ENCODE data around the gene AGBL5. TPM values are rescaled to one million over a fixed set of nuclear protein-coding genes. Genes with fewer than 3 reads are reported as not detected.

Gene AGBL5
- total and polyA plus RNA-seq, 5 donors, result 5.9 to 12.4 (median 11.0) TPM

DNA sequence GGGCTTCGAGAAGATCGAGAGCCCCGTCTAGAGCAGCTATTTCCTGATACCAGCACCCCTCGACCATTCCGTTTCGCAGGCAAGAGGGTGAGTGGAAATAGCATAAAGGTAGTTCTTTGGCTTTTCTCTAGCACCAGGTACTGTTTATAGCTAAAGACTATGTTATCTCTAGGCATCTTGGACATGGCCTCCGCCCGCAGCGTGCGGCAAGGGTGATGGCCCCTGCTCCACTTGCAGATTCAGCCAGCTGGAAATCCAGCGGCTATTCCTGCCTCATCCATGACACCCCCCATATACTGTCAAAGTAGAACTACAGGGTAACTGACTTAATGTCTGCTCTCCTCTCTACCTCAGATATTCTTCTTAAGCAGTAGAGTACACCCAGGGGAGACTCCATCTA is 3.3 kb downstream of the AGBL5 start:
- Histone ChIP-seq H3K4me3 (ENCODE audit: low read length) (no peak overlapping the region), H3K27me3 (ENCODE audit: control insufficient read depth, insufficient read depth) (no peaks in the 10 kb centered on the region), H3K27ac (ENCODE audit: low read length) (no peak overlapping the region), H3K4me1 (ENCODE audit: control insufficient read depth, insufficient read depth, low read length) (no peaks in the 10 kb centered on the region), H3K9me3 (ENCODE audit: control insufficient read depth, low read length) (no peaks in the 10 kb centered on the region)
- intact Hi-C loops (cut with DNase I), result loop anchor here in 1 of 4 donors (5.0 kb wide), 1 partner anchor 33 kb away; the partner anchor contains the start of gene KHK
- 93% methylated on average over 11 of the region's 11 CpGs for WGBS
- no peak for ATAC-seq
- DNase-seq, result no peak

DNA sequence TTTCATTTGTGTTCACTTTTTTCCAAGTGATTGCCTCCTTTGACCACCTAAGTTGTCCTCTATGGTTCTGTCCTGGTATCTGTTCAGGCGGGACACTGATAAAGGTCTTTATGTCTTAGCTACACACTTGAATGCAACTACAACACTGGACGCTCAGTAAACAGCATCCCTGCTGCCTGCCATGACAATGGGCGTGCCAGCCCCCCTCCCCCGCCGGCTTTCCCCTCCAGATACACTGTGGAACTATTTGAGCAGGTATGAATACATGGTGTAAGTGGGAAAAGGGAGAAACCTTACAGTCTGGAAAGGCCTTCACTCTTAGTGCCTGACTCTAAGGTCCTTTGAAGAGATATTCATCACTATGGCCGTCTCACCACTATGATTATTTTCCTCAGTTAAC is 5.7 kb downstream of the AGBL5 start:
- ATAC-seq (no peak), DNase-seq (no peak)

DNA sequence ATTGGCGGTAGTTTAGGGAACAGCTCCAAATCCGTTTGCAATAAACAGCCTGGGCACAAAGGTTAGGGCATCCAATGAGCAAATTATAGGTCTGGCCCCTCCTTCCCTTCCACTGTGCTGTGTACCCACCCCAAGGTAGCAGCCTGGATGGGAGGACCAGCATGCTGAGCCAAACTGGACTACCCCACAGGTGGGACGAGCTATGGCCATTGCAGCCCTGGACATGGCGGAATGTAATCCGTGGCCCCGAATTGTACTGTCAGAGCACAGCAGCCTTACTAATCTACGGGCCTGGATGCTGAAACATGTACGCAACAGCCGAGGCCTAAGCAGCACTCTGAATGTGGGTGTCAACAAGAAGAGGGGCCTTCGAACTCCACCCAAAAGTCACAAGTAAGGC is 6.7 kb downstream of the AGBL5 start:
- intact Hi-C loops (cut with DNase I), result no loop called here
- H3K27ac ChIP-seq (ENCODE audit: low read length), result no peak overlapping the region
- no peaks in the 10 kb centered on the region for H3K4me1 ChIP-seq (ENCODE audit: control insufficient read depth, insufficient read depth, low read length)
- H3K4me3 ChIP-seq (ENCODE audit: low read length), result no peak overlapping the region
- ATAC-seq (no peak), DNase-seq (no peak)
- no peaks in the 10 kb centered on the region for H3K27me3 ChIP-seq (ENCODE audit: control insufficient read depth, insufficient read depth)
- WGBS, result 92% methylated on average over 10 of the region's 10 CpGs
- H3K9me3 ChIP-seq (ENCODE audit: control insufficient read depth, low read length), result no peaks in the 10 kb centered on the region

More for the DNA sequence above, 5.7 kb downstream of the AGBL5 start:
- Histone ChIP-seq H3K4me1 (ENCODE audit: control insufficient read depth, insufficient read depth, low read length) (no peaks in the 10 kb centered on the region), H3K27me3 (ENCODE audit: control insufficient read depth, insufficient read depth) (no peaks in the 10 kb centered on the region), H3K9me3 (ENCODE audit: control insufficient read depth, low read length) (no peaks in the 10 kb centered on the region), H3K4me3 (ENCODE audit: low read length) (no peak overlapping the region), H3K27ac (ENCODE audit: low read length) (no peak overlapping the region)
- WGBS, result 91% methylated on average over 6 of the region's 6 CpGs
- intact Hi-C loops (cut with DNase I), result no loop called here

DNA sequence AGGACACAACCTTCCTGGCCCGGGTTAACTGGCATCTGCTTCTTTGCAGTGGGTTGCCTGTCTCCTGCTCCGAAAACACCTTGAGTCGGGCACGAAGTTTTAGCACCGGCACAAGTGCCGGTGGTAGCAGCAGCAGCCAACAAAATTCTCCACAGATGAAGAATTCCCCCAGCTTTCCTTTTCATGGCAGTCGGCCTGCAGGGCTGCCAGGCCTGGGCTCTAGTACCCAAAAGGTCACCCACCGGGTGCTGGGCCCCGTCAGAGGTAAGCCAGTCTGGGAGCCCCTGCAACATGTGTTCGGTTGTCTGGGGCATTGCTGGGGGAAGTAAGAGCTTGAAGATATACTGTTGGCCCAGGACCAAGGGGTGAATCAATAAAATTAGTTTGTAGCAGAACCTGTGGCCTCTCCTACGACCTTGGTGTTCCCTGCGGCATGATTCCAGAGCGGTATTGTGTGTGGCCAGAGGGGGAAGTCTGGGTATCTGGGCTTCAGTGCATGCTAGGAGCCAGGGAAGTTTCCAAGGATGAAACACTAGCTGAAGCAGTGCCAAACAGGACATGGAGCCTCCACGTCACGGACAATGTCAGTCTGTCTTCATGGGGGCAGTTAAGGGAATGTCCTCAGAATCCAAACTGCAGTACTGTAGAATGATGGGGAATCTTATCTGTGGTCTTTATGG is 7.8 kb downstream of the AGBL5 start:
- intact Hi-C loops (cut with DNase I), result no loop called here
- Histone ChIP-seq H3K27me3 (ENCODE audit: control insufficient read depth, insufficient read depth) (no peaks in the 10 kb centered on the region), H3K27ac (ENCODE audit: low read length) (no peak overlapping the region), H3K4me1 (ENCODE audit: control insufficient read depth, insufficient read depth, low read length) (peaks cover 5% of the 10 kb centered on the region), H3K4me3 (ENCODE audit: low read length) (no peak overlapping the region), H3K9me3 (ENCODE audit: control insufficient read depth, low read length) (no peaks in the 10 kb centered on the region)
- WGBS, result 61% methylated on average over 15 of the region's 15 CpGs
- peak; percentile 49 to 79 for ATAC-seq
- DNase-seq, result peak in 2 of 3 donors; percentile 47 to 63

DNA sequence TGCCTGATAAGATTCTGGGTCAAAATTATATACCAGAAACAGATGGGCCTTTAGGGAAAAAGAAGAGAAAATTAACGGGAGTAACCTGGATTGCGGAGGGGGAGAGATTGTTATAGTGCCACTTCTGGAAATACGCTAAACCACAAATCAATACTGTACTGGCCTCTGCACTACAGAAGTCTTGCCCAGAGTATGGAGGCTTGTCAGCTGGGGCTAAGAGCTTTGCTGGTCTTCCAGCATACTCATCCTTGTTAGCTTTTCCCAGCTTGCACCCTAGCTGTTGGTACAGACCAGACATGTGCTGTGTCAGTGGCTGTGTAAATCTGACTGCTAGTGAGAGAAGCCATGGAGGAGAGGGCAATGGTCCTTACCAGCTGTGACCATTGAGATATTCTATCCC is 8.9 kb downstream of the AGBL5 start:
- ATAC-seq (no peak), DNase-seq (no peak)
- 90% methylated on average over 3 of the region's 3 CpGs for WGBS
- intact Hi-C loops (cut with DNase I), result no loop called here
- Histone ChIP-seq H3K27ac (ENCODE audit: low read length) (no peak overlapping the region), H3K27me3 (ENCODE audit: control insufficient read depth, insufficient read depth) (no peaks in the 10 kb centered on the region), H3K4me3 (ENCODE audit: low read length) (no peak overlapping the region), H3K9me3 (ENCODE audit: control insufficient read depth, low read length) (no peaks in the 10 kb centered on the region), H3K4me1 (ENCODE audit: control insufficient read depth, insufficient read depth, low read length) (peaks cover 7% of the 10 kb centered on the region)

DNA sequence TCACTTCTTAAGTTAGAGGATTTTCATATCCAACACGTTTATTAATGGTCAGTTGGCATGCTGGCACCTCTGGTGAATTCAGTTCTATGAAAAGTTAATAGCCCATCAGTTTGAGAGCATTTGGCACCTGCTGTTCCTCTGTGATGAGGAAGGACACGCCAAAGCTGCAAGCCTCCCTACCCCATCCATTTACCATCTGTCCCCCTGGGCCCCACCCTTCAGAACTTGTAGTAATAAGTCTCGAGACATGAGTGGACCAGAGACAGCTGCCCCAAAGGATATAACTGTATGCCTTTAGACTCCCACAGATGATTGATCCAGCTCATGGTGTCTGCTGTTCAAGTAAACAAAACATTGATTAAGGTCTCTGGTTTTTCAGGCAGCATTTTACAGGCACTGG is 13.7 kb downstream of the AGBL5 start:
- no peak overlapping the region for H3K4me3 ChIP-seq (ENCODE audit: low read length)
- peaks cover 12% of the 10 kb centered on the region for H3K4me1 ChIP-seq (ENCODE audit: control insufficient read depth, insufficient read depth, low read length)
- H3K27ac ChIP-seq (ENCODE audit: low read length), result no peak overlapping the region
- intact Hi-C loops (cut with DNase I), result no loop called here
- no peaks in the 10 kb centered on the region for H3K9me3 ChIP-seq (ENCODE audit: control insufficient read depth, low read length)
- DNase-seq, result peak in 1 of 3 donors; percentile 19
- H3K27me3 ChIP-seq (ENCODE audit: control insufficient read depth, insufficient read depth), result no peaks in the 10 kb centered on the region
- WGBS, result 76% methylated on average over 3 of the region's 3 CpGs
- no peak for ATAC-seq

DNA sequence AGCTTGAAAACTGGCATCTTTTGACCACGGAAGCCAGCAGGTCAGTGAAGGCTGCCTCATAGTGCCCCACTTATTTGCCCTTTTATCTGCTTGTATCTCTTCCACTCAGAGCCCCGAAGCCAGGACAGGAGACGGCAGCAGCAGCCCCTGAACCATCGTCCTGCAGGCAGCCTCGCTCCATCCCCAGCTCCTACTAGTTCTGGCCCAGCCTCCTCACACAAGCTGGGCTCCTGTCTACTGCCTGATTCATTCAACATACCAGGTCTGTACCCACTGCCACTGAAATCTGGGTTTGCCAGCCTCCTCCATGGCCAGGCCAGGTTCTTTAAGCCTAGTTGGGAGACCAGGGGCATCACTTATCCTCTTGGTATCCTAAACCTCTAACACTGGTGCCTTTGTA is 15.9 kb downstream of the AGBL5 start:
- H3K9me3 ChIP-seq (ENCODE audit: control insufficient read depth, low read length), result no peaks in the 10 kb centered on the region
- H3K4me3 ChIP-seq (ENCODE audit: low read length), result no peak overlapping the region
- DNase-seq, result peak in 1 of 3 donors; percentile 18
- intact Hi-C loops (cut with DNase I), result no loop called here
- H3K4me1 ChIP-seq (ENCODE audit: control insufficient read depth, insufficient read depth, low read length), result peaks cover 12% of the 10 kb centered on the region
- no peak overlapping the region for H3K27ac ChIP-seq (ENCODE audit: low read length)
- ATAC-seq, result no peak
- 85% methylated on average over 5 of the region's 5 CpGs for WGBS
- H3K27me3 ChIP-seq (ENCODE audit: control insufficient read depth, insufficient read depth), result no peaks in the 10 kb centered on the region

DNA sequence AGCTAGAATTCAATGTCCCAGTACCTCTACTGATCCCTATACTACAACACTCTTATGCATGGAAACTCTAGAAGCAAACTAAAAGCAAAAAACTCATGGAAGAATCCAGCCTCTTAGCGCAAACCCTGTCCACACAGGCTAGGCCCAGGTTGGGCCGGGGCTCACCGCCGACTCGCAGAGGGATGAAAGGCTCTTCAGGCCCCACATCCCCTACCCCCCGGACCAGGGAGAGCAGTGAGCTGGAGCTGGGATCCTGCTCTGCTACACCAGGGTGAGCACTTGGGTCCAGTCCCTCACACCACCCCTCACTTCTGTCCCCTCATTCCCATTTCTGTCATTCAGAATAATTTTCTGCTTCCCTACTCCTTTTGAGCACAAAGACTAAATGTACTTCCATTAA is 18.0 kb downstream of the AGBL5 start:
- Histone ChIP-seq H3K4me3 (ENCODE audit: low read length) (no peak overlapping the region), H3K9me3 (ENCODE audit: control insufficient read depth, low read length) (no peaks in the 10 kb centered on the region), H3K27ac (ENCODE audit: low read length) (no peak overlapping the region), H3K4me1 (ENCODE audit: control insufficient read depth, insufficient read depth, low read length) (peaks cover 6% of the 10 kb centered on the region), H3K27me3 (ENCODE audit: control insufficient read depth, insufficient read depth) (no peaks in the 10 kb centered on the region)
- 90% methylated on average over 6 of the region's 6 CpGs for WGBS
- ATAC-seq (no peak), DNase-seq (peak in 1 of 3 donors; percentile 43)
- intact Hi-C loops (cut with DNase I), result no loop called here

DNA sequence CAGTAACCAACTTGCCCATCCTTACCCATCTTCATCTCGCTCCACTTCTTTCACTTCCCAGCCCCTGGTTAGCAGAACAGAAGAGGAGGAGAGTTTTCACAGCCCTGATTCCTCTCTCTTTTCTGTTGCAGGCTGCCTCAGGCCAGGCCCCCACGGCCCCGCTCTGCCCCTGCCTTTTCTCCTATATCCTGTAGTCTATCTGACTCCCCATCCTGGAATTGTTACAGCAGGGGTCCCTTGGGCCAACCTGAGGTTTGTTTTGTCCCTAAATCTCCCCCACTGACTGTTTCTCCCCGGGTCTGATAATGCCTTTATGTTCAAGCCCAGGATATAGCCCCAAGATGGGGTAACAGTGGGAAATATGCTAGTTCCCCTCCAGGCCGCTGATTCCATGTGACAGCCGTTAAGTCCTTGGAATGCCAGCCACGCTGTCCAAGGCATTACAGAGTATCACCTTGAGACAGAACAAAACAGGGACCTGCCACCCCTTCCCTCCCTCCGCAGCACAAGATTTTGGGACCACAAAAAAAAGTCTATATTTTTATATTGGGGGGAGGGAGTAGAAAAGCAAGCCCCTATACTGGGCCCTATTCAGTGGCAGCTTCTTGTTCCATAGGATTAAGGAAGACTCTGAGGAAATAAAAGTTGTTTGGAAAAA is 18.6 kb downstream of the AGBL5 start:
- Histone ChIP-seq H3K4me1 (ENCODE audit: control insufficient read depth, insufficient read depth, low read length) (peaks cover 6% of the 10 kb centered on the region), H3K27ac (ENCODE audit: low read length) (no peak overlapping the region), H3K4me3 (ENCODE audit: low read length) (peak overlapping the region; percentile 68), H3K9me3 (ENCODE audit: control insufficient read depth, low read length) (no peaks in the 10 kb centered on the region), H3K27me3 (ENCODE audit: control insufficient read depth, insufficient read depth) (no peaks in the 10 kb centered on the region)
- no peak for ATAC-seq
- WGBS, result 68% methylated on average over 8 of the region's 8 CpGs
- intact Hi-C loops (cut with DNase I), result no loop called here
- DNase-seq, result no peak

DNA sequence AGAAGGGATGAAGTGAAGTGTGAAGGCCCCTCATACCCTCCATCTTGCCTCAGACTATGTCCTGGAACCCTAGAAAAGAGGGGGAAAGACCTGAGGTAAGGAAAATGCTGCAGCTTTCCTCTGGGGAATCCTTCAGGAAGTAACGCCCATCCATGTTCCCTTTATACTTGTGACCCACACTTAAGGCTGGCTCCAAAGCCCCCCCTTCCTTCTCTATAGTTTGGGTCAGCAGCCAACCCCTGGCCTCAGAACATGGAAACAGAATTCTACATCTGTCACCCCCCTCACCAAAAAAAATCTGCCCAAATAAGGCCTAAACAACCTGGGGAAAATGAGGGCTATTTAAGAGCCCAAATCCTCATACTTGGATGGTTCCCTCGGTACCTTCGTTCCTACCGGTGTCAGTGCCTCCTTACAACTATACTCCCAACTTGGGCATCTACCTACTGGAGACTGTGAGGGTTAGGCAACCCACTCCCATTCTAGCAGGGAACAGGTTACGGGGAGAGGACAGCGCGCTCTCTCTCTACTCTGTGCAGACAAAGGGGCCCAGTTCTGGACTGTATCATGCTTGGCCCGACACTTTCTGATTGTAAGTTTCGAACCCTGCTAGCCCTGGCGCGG is 19.3 kb downstream of the AGBL5 start:
- ATAC-seq, result peak in 1 of 2 donors; percentile 1
- peak overlapping the region; percentile 76 for H3K27ac ChIP-seq (ENCODE audit: low read length)
- intact Hi-C loops (cut with DNase I), result no loop called here

DNA sequence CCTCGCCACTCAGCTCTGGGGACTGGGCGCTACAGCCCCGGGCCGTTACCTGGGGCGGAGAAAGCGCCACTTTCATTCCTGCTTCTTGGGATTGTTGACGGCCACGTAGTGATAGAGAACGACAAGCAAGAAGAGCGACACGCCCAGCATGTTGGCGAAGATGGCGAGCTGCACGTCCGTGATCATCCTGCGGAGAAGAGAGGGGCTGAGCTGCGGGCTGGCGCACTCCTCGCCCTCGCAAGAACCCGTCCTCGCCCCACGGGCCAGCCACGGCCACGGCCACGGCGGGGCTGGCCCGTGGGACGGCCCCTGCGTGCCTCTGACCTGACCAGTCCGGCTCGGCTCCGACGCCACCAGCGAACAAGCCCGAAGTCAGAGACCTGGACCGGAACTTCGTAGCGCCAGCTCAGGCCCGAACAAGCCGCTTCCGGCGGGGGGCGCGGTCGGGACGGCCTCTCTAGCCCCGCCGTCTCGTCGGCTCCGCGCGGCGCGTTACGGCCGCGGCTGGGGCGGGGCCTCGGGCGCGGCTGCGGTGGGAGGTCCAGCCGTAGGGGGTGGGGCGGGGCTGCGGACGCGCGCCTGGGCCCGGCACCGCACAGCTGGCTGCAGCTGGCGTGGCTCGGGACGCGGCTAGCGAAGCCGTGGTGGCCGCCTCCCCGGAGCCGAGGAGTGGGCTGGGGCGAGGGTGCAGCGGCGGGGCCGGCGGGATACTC is 20.0 kb downstream of the AGBL5 start, which contains the start of gene OST4:
TSS of gene OST4 (minus strand) at position 378 of the 713 bp plus-strand sequence.
- H3K9me3 ChIP-seq (ENCODE audit: control insufficient read depth, low read length), result no peaks in the 10 kb centered on the region
- peaks cover 6% of the 10 kb centered on the region for H3K4me1 ChIP-seq (ENCODE audit: control insufficient read depth, insufficient read depth, low read length)
- peak within 1 kb of the TSS; percentile 68 for H3K4me3 ChIP-seq (ENCODE audit: low read length)
- no peaks in the 10 kb centered on the region for H3K27me3 ChIP-seq (ENCODE audit: control insufficient read depth, insufficient read depth)
- peak; percentile 95 for ATAC-seq
- intact Hi-C loops (cut with DNase I), result no loop called here
- peak; percentile 95 to 98 (median 98) for DNase-seq
- peak within 1 kb of the TSS; percentile 76 for H3K27ac ChIP-seq (ENCODE audit: low read length)
- under 1% methylated on average over 86 of the region's 86 CpGs for WGBS

More for the DNA sequence above, 19.3 kb downstream of the AGBL5 start:
- H3K4me1 ChIP-seq (ENCODE audit: control insufficient read depth, insufficient read depth, low read length), result peaks cover 6% of the 10 kb centered on the region
- H3K27me3 ChIP-seq (ENCODE audit: control insufficient read depth, insufficient read depth), result no peaks in the 10 kb centered on the region
- H3K4me3 ChIP-seq (ENCODE audit: low read length), result peak overlapping the region; percentile 68
- no peaks in the 10 kb centered on the region for H3K9me3 ChIP-seq (ENCODE audit: control insufficient read depth, low read length)
- 2% methylated on average over 11 of the region's 11 CpGs for WGBS
- DNase-seq, result peak in 1 of 3 donors; percentile 30

Measured in right cardiac atrium (tissue), 5 donors.